ENCODE data around the gene CXCL10.

- TF ChIP-seq REST (IDR thresholded peaks at IDR 0.05) (no peak), JUND (IDR thresholded peaks at IDR 0.05) (no peak), CTCF (IDR thresholded peaks at IDR 0.05; ENCODE audit: low read depth, low read length, missing input control) (no peak)
Measured at GRCh38 chr4:75992462-75992861, 30.8 kb downstream of the CXCL10 start.

All from liver (tissue), 3 donors.